GM23338 (cell line): ENCODE measurements around the gene MAGI3. TPM values are rescaled to one million over a fixed set of nuclear protein-coding genes. Genes with fewer than 3 reads are reported as not detected.

Experiments
- ATAC-seq: fragments of 200-7000 bp; cut with Tn5 transposase; 3 replicates; pipeline ENCODE4 v1.9.1; 2020
- DNase-seq: peaks from one replicate; pipeline ENCODE4 v3.0.0-alpha.2; 2015; ENCODE audit warnings: low spot score
- H2AFZ ChIP-seq: fragments of 200-600 bp; sonication (generic); 2 replicates; pipeline ENCODE4 v1.8.0; 2016; ENCODE audit warnings: antibody characterized with exemption, mild to moderate bottlenecking, moderate library complexity
- H3F3A ChIP-seq: fragments of 200-600 bp; sonication (generic); replicated peaks from 2 replicates; pipeline ENCODE4 v1.8.0; 2017; ENCODE audit warnings: antibody characterized with exemption, mixed run types, low read depth
- H3K27ac ChIP-seq: fragments of 200-600 bp; sonication (generic); 2 replicates; pipeline ENCODE4 v1.6.1; 2016; ENCODE audit warnings: low read depth
- H3K27me3 ChIP-seq: fragments of 200-600 bp; sonication (generic); 2 replicates; pipeline ENCODE4 v1.8.0; 2016; ENCODE audit warnings: mild to moderate bottlenecking, mixed run types, moderate library complexity; ENCODE audit not compliant: insufficient read depth
- H3K36me3 ChIP-seq: fragments of 200-600 bp; sonication (generic); 2 replicates; pipeline ENCODE4 v1.8.0; 2016; ENCODE audit warnings: mild to moderate bottlenecking; ENCODE audit not compliant: insufficient read depth
- H3K4me1 ChIP-seq: fragments of 200-600 bp; sonication (generic); 2 replicates; pipeline ENCODE4 v1.8.0; 2016; ENCODE audit warnings: mild to moderate bottlenecking, moderate library complexity; ENCODE audit not compliant: insufficient read depth
- H3K4me2 ChIP-seq: fragments of 200-600 bp; sonication (generic); 2 replicates; pipeline ENCODE4 v1.7.1; 2017; ENCODE audit warnings: mixed run types
- H3K4me3 ChIP-seq: fragments of 200-600 bp; sonication (generic); 2 replicates; pipeline ENCODE4 v1.6.1; 2016; ENCODE audit warnings: mixed run types
- H3K79me2 ChIP-seq: fragments of 200-600 bp; sonication (generic); replicated peaks from 2 replicates; pipeline ENCODE4 v1.8.0; 2017; ENCODE audit warnings: mild to moderate bottlenecking; ENCODE audit not compliant: insufficient read depth
- H3K9me2 ChIP-seq: fragments of 200-600 bp; sonication (generic); 2 replicates; pipeline ENCODE4 v1.8.0; 2017; ENCODE audit not compliant: insufficient read depth
- H4K20me1 ChIP-seq: fragments of 200-600 bp; sonication (generic); replicated peaks from 2 replicates; pipeline ENCODE4 v1.8.0; 2017; ENCODE audit warnings: mild to moderate bottlenecking; ENCODE audit not compliant: insufficient read depth
- H3K27ac Mint-ChIP-seq: 2 replicates; pipeline ENCODE4 v1.8.0; 2020; ENCODE audit warnings: inconsistent platforms, mild to moderate bottlenecking, moderate library complexity, mixed read lengths
- H3K27me3 Mint-ChIP-seq: 3 replicates; pipeline ENCODE4 v1.8.0; 2022; ENCODE audit warnings: low read depth, mild to moderate bottlenecking, moderate library complexity, mixed read lengths, inconsistent platforms; ENCODE audit not compliant: insufficient read depth, poor library complexity
- H3K36me3 Mint-ChIP-seq: 3 replicates; pipeline ENCODE4 v1.8.0; 2021; ENCODE audit warnings: low read depth, mild to moderate bottlenecking, inconsistent platforms, moderate library complexity, mixed read lengths
- H3K4me1 Mint-ChIP-seq: 3 replicates; pipeline ENCODE4 v1.8.0; 2020; ENCODE audit warnings: mild to moderate bottlenecking, inconsistent platforms, mixed read lengths
- H3K4me3 Mint-ChIP-seq: 3 replicates; pipeline ENCODE4 v1.8.0; 2021; ENCODE audit warnings: moderate library complexity, mild to moderate bottlenecking, inconsistent platforms, mixed read lengths
- H3K9me3 Mint-ChIP-seq: 3 replicates; pipeline ENCODE4 v1.8.0; 2020; ENCODE audit warnings: moderate library complexity, mild to moderate bottlenecking, inconsistent platforms, mixed read lengths
- EZH2 ChIP-seq: fragments of 200-600 bp; sonication (generic); IDR thresholded peaks from one replicate; pipeline ENCODE4 v1.8.0; 2017; ENCODE audit warnings: antibody characterized with exemption, mild to moderate bottlenecking, low read depth; ENCODE audit not compliant: unreplicated experiment
- NANOG ChIP-seq: IDR thresholded peaks from 2 replicates; pipeline ENCODE4 v1.6.1; 2016; ENCODE audit warnings: antibody characterized with exemption, borderline replicate concordance
- POLR2AphosphoS5 ChIP-seq: IDR thresholded peaks from 2 replicates; pipeline ENCODE4 v1.6.1; 2016; ENCODE audit warnings: antibody characterized with exemption, low read depth
- ZNF114 ChIP-seq: fragments of 250-450 bp; sonication (Bioruptor Pico); IDR thresholded peaks from 2 replicates; pipeline ENCODE4 v1.5.0; 2020; ENCODE audit warnings: mild to moderate bottlenecking, moderate library complexity
- ZNF331 ChIP-seq: fragments of 250-450 bp; sonication (Bioruptor Pico); IDR thresholded peaks from 2 replicates; pipeline ENCODE4 v1.5.0; 2020; ENCODE audit warnings: low read depth, mild to moderate bottlenecking, moderate library complexity
- polyA plus RNA-seq: library from polyadenylated mRNA; unstranded; fragments of >200 nt; fragmentation: Nextera tagmentation; extraction: Ambion mirVana; gene quantifications from 2 replicates; pipeline ENCODE4 v1.2.1, GENCODE V29; 2016
- total RNA-seq: library from RNA; depleted of rRNA; stranded (reverse); fragments of >200 nt; shearing (Covaris generic); gene quantifications from 2 replicates; pipeline ENCODE4 v1.2.3, GENCODE V29; 2014
- TF ChIP-seq, protein P1 (sequence below): IDR thresholded peaks from 2 replicates; pipeline ENCODE4 v1.6.1; 2016; ENCODE audit warnings: antibody characterized with exemption
- TF ChIP-seq, protein P2 (sequence below): fragments of 250-450 bp; sonication (Bioruptor Pico); IDR thresholded peaks from 2 replicates; pipeline ENCODE4 v1.5.0; 2020; ENCODE audit warnings: mild to moderate bottlenecking, moderate library complexity

MAGI3 gene
- total and polyA plus RNA-seq, 2 experiments from 2014 or later: 3.9 to 10.0 TPM

DNA sequence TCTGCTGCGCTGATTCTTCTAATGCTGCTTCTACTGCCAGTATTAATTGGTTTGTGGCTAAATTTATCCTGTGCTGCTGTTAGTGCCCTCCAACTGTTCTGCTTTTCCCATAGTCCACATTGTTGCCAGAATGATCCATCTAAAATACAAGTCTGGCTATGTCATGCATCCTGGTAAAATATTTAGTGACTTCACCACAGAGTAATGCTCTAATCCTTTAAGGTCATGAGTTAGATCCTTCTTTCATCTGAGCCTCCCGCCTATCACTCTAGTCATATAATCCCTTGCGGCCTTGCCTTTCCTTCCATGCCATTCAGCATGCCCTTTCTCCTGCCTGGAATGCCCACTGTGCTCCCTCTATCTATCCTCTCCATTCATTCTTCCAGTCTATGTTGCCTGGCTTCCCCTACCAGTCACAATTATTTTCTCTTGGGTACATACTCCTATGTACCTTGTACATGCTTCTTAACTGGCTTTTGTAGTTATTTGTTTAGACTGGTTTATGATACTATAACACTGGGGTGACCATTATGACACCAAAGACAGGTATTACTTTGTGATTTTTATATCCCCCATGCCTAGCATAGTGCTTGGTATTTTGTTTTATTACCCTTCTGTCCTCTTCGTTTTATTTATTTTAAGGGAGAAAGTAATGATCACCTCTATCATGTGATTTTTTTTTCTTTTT, 144.0 kb downstream of the MAGI3 start:
- Mint-ChIP-seq H3K4me3 (no peak overlapping the region), H3K27me3 (no peaks in the 10 kb centered on the region), H3K4me1 (peaks cover 2% of the 10 kb centered on the region; the same call in 2 of the 3 replicates), H3K27ac (no peak overlapping the region; the same call in 1 of the 2 replicates), H3K36me3 (no peaks in the 10 kb centered on the region), H3K9me3 (no peaks in the 10 kb centered on the region)
- Histone ChIP-seq H3K4me1 (no peaks in the 10 kb centered on the region; the same call in 1 of the 2 replicates), H3K27ac (no peak overlapping the region), H4K20me1 (no peaks in the 10 kb centered on the region), H3K9me2 (no peaks in the 10 kb centered on the region), H3K4me2 (no peak overlapping the region), H3K36me3 (no peaks in the 10 kb centered on the region), H3K4me3 (no peak overlapping the region), H3K27me3 (no peaks in the 10 kb centered on the region), H3K79me2 (no peaks in the 10 kb centered on the region; the same call in 1 of the 2 replicates), H2AFZ (no peak overlapping the region), H3F3A (no peaks in the 10 kb centered on the region)
- DNase-seq (no peak), ATAC-seq (peak; percentile 63)
- no peak for TF ChIP-seq NANOG
- no peak for TF ChIP-seq ZNF114 (CRISPR knock-in tag)
- no peak for TF ChIP-seq EZH2
- TF ChIP-seq, protein P1, sequence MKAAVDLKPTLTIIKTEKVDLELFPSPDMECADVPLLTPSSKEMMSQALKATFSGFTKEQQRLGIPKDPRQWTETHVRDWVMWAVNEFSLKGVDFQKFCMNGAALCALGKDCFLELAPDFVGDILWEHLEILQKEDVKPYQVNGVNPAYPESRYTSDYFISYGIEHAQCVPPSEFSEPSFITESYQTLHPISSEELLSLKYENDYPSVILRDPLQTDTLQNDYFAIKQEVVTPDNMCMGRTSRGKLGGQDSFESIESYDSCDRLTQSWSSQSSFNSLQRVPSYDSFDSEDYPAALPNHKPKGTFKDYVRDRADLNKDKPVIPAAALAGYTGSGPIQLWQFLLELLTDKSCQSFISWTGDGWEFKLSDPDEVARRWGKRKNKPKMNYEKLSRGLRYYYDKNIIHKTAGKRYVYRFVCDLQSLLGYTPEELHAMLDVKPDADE: no peak
- TF ChIP-seq, protein P2, sequence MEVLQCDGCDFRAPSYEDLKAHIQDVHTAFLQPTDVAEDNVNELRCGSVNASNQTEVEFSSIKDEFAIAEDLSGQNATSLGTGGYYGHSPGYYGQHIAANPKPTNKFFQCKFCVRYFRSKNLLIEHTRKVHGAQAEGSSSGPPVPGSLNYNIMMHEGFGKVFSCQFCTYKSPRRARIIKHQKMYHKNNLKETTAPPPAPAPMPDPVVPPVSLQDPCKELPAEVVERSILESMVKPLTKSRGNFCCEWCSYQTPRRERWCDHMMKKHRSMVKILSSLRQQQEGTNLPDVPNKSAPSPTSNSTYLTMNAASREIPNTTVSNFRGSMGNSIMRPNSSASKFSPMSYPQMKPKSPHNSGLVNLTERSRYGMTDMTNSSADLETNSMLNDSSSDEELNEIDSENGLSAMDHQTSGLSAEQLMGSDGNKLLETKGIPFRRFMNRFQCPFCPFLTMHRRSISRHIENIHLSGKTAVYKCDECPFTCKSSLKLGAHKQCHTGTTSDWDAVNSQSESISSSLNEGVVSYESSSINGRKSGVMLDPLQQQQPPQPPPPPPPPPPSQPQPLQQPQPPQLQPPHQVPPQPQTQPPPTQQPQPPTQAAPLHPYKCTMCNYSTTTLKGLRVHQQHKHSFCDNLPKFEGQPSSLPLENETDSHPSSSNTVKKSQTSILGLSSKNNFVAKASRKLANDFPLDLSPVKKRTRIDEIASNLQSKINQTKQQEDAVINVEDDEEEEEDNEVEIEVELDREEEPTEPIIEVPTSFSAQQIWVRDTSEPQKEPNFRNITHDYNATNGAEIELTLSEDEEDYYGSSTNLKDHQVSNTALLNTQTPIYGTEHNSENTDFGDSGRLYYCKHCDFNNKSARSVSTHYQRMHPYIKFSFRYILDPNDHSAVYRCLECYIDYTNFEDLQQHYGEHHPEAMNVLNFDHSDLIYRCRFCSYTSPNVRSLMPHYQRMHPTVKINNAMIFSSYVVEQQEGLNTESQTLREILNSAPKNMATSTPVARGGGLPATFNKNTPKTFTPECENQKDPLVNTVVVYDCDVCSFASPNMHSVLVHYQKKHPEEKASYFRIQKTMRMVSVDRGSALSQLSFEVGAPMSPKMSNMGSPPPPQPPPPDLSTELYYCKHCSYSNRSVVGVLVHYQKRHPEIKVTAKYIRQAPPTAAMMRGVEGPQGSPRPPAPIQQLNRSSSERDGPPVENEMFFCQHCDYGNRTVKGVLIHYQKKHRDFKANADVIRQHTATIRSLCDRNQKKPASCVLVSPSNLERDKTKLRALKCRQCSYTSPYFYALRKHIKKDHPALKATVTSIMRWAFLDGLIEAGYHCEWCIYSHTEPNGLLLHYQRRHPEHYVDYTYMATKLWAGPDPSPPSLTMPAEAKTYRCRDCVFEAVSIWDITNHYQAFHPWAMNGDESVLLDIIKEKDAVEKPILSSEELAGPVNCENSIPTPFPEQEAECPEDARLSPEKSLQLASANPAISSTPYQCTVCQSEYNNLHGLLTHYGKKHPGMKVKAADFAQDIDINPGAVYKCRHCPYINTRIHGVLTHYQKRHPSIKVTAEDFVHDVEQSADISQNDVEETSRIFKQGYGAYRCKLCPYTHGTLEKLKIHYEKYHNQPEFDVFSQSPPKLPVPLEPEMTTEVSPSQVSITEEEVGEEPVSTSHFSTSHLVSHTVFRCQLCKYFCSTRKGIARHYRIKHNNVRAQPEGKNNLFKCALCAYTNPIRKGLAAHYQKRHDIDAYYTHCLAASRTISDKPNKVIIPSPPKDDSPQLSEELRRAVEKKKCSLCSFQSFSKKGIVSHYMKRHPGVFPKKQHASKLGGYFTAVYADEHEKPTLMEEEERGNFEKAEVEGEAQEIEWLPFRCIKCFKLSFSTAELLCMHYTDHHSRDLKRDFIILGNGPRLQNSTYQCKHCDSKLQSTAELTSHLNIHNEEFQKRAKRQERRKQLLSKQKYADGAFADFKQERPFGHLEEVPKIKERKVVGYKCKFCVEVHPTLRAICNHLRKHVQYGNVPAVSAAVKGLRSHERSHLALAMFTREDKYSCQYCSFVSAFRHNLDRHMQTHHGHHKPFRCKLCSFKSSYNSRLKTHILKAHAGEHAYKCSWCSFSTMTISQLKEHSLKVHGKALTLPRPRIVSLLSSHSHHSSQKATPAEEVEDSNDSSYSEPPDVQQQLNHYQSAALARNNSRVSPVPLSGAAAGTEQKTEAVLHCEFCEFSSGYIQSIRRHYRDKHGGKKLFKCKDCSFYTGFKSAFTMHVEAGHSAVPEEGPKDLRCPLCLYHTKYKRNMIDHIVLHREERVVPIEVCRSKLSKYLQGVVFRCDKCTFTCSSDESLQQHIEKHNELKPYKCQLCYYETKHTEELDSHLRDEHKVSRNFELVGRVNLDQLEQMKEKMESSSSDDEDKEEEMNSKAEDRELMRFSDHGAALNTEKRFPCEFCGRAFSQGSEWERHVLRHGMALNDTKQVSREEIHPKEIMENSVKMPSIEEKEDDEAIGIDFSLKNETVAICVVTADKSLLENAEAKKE (CRISPR knock-in tag): no peak
- TF ChIP-seq ZNF331 (CRISPR knock-in tag): no peak
- no peak for TF ChIP-seq POLR2AphosphoS5
